K562 (cell line): Measurements from ENCODE around the gene POLD2. TPM values are rescaled to one million over a fixed set of nuclear protein-coding genes. Genes with fewer than 3 reads are reported as not detected.

Source experiments
- ATAC-seq: fragments of 200-7000 bp; cut with Tn5 transposase; 3 replicates; pipeline ENCODE4 v1.9.1; 2020; ENCODE audit warnings: moderate library complexity
- BruUV-seq: library from RNA; stranded (reverse); fragments of 400-500 nt; replicated peaks from 2 replicates; lab custom pipeline; 2021; lab: Mats Ljungman, UMichigan
- CTCF ChIA-PET: fragments of 300-600 bp; formaldehyde crosslinking; extraction: SDS; loops from one replicate; lab custom pipeline; 2021; ENCODE audit warnings: low intra/inter-chr PET ratio; lab: Yijun Ruan, JAX
- POLR2A ChIA-PET: fragments of 300-600, 350-650 bp; sonication (Branson Sonifier 250); formaldehyde crosslinking; extraction: SDS; loops from one replicate; lab custom pipeline; 2021; ENCODE audit warnings: antibody characterized with exemption, inconsistent platforms; lab: Yijun Ruan, JAX
- DNase-seq, 4 experiments: peaks; one replicate each; pipeline versions ENCODE4 v3.0.0 to v3.0.0-alpha.2; 2011 to 2018; ENCODE audit warnings: low spot score in 3 of 4, mixed read lengths in 3 of 4; ENCODE audit errors: extremely low read depth in 1 of 4
- FAIRE-seq: peaks from 2 replicates; lab custom pipeline; 2011; peaks lifted over from hg19 to GRCh38; lab: Jason Lieb, UNC
- H2AFZ ChIP-seq: 2 replicates; pipeline ENCODE4 v1.6.0; 2011; ENCODE audit warnings: low read depth, low read length, control low read depth, inconsistent platforms
- H3K27ac ChIP-seq: fragments of 200-600 bp; 3 replicates; pipeline ENCODE4 v1.8.0; 2011; ENCODE audit warnings: low read depth, mild to moderate bottlenecking, control low read depth, inconsistent platforms, low read length, moderate library complexity, mixed read lengths; ENCODE audit errors: extremely low read depth
- H3K27me3 ChIP-seq, 2 experiments: fragments of 300-600 bp in 1 of 2; 2 replicates in 1 of 2; 3 replicates in 1 of 2; pipeline versions ENCODE4 v1.6.0 to v1.8.0; 2011; ENCODE audit warnings: inconsistent platforms in 2 of 2, low read length in 2 of 2, mild to moderate bottlenecking in 1 of 2, mixed read lengths in 1 of 2, moderate library complexity in 1 of 2; ENCODE audit not compliant: control insufficient read depth in 2 of 2, insufficient read depth in 2 of 2
- H3K36me3 ChIP-seq: fragments of 300-600 bp; 3 replicates; pipeline ENCODE4 v1.8.0; 2011; ENCODE audit warnings: mild to moderate bottlenecking, low read length, inconsistent platforms; ENCODE audit not compliant: control insufficient read depth, insufficient read depth
- H3K4me1 ChIP-seq, 2 experiments: fragments of 200-600 bp in 1 of 2; replicated peaks in 1 of 2; 2 replicates in 1 of 2; 3 replicates in 1 of 2; pipeline versions ENCODE4 v1.5.1 to v1.8.0; 2011; ENCODE audit warnings: inconsistent platforms in 2 of 2, low read length in 2 of 2, mild to moderate bottlenecking in 1 of 2, mixed read lengths in 1 of 2, moderate library complexity in 1 of 2; ENCODE audit not compliant: control insufficient read depth in 2 of 2, insufficient read depth in 2 of 2
- H3K4me2 ChIP-seq: 2 replicates; pipeline ENCODE4 v1.6.1; 2011; ENCODE audit warnings: low read length, control low read depth, inconsistent platforms, mixed read lengths; ENCODE audit not compliant: insufficient read depth
- H3K4me3 ChIP-seq: fragments of 200-600 bp; sonication (generic), shearing (Covaris generic); 2 replicates; pipeline ENCODE4 v1.5.1; 2016; ENCODE audit warnings: control low read depth, inconsistent platforms
- H3K79me2 ChIP-seq: fragments of 200-600 bp; 3 replicates; pipeline ENCODE4 v1.8.0; 2011; ENCODE audit warnings: low read length, inconsistent platforms; ENCODE audit not compliant: control insufficient read depth, insufficient read depth
- H3K9ac ChIP-seq, 2 experiments: 2 replicates each; pipeline versions ENCODE4 v1.6.0 to v1.6.1; 2011; ENCODE audit warnings: low read depth in 2 of 2, low read length in 2 of 2, control low read depth in 1 of 2, inconsistent platforms in 1 of 2, mild to moderate bottlenecking in 1 of 2, mixed read lengths in 1 of 2; ENCODE audit not compliant: insufficient read depth in 1 of 2
- H3K9me1 ChIP-seq: one replicate; pipeline ENCODE4 v1.6.0; 2011; ENCODE audit warnings: inconsistent platforms, mild to moderate bottlenecking, low read length, moderate library complexity; ENCODE audit not compliant: control insufficient read depth, insufficient read depth
- H3K9me3 ChIP-seq: replicated peaks from 2 replicates; pipeline ENCODE4 v1.5.1; 2011; ENCODE audit warnings: low read depth, low read length, inconsistent platforms; ENCODE audit not compliant: control insufficient read depth, insufficient read depth
- H4K20me1 ChIP-seq: replicated peaks from 2 replicates; pipeline ENCODE4 v1.6.1; 2011; ENCODE audit warnings: low read length, inconsistent platforms, mixed read lengths; ENCODE audit not compliant: control insufficient read depth, insufficient read depth
- CBX8 ChIP-seq: fragments of 200-600 bp; sonication (generic); IDR thresholded peaks from 2 replicates; pipeline ENCODE4 v1.6.1; 2012; ENCODE audit warnings: borderline replicate concordance, mixed run types, low read depth, mild to moderate bottlenecking, moderate library complexity, mixed read lengths, low read length, control low read depth, inconsistent platforms; ENCODE audit not compliant: poor library complexity, severe bottlenecking; ENCODE audit errors: extremely low read depth
- E2F1 ChIP-seq: sonication (generic); formaldehyde crosslinking; IDR thresholded peaks from 2 replicates; pipeline ENCODE4 v1.8.1; 2023; ENCODE audit warnings: mild to moderate bottlenecking, missing genetic modification reagents, moderate library complexity
- ELK1 ChIP-seq: sonication (generic); formaldehyde crosslinking; IDR thresholded peaks from 2 replicates; pipeline ENCODE4 v1.8.1; 2022; ENCODE audit warnings: missing genetic modification reagents
- KAT8 ChIP-seq: fragments of 450-650 bp; IDR thresholded peaks from 2 replicates; pipeline ENCODE4 v1.6.1; 2016; ENCODE audit warnings: low read depth, mild to moderate bottlenecking
- NFE2L1 ChIP-seq: fragments of 450-650 bp; IDR thresholded peaks from 2 replicates; pipeline ENCODE4 v1.6.1; 2016; ENCODE audit warnings: missing genetic modification characterization, low read depth, mild to moderate bottlenecking, missing compliant biosample characterization, moderate library complexity, borderline replicate concordance
- PCBP2 ChIP-seq: fragments of 200-400 bp; formaldehyde crosslinking; IDR thresholded peaks from 2 replicates; pipeline ENCODE4 v1.6.1; 2018; ENCODE audit warnings: low read length, low read depth, mild to moderate bottlenecking, moderate library complexity; ENCODE audit not compliant: poor library complexity, severe bottlenecking
- SPI1 ChIP-seq: IDR thresholded peaks from 2 replicates; pipeline ENCODE4 v1.6.1; 2011; ENCODE audit warnings: low read depth, low read length, control low read depth, borderline replicate concordance
- ZNF12 ChIP-seq: sonication (generic); formaldehyde crosslinking; IDR thresholded peaks from 2 replicates; pipeline ENCODE4 v1.4.0; 2020; ENCODE audit warnings: mild to moderate bottlenecking, missing genetic modification reagents
- ZNF699 ChIP-seq: fragments of 250-450 bp; sonication (Bioruptor Pico); IDR thresholded peaks from 2 replicates; pipeline ENCODE4 v1.8.0; 2021; ENCODE audit warnings: mild to moderate bottlenecking, moderate library complexity; ENCODE audit not compliant: insufficient replicate concordance
- WGBS: fragments of 100-300 bp; shearing (Covaris generic); methylation state at CpG from one replicate; pipeline ENCODE4 v1.1.6; 2016; ENCODE audit warnings: low coverage, mixed read lengths; ENCODE audit not compliant: insufficient coverage; ENCODE audit errors: missing lambda C conversion rate; 5-methylcytosine and 5-hydroxymethylcytosine counted together
- in situ Hi-C: fragments of 300-500 bp; cut with MboI; formaldehyde crosslinking; loops from 4 replicates; pipeline ENCODE4 v1.15.0; 2018; ENCODE audit warnings: inconsistent platforms, mixed read lengths
- intact Hi-C: fragments of 100-400 bp; cut with micrococcal nuclease; formaldehyde crosslinking; loops from 2 replicates; pipeline ENCODE4 v1.14.2; 2022
- polyA plus RNA-seq, 8 experiments: library from polyadenylated mRNA; depleted of rRNA in 4 of 8; stranded (reverse) in 5 of 8; unstranded in 3 of 8; fragments of >200 nt; fragmentation: Nextera tagmentation in 2 of 8; fragmentation: Illumina TruSeq in 1 of 8; extraction: Ambion mirVana in 2 of 8; extraction: Trizol in 1 of 8; gene quantifications; 2 replicates each; pipeline versions ENCODE4 v1.2.1 to v1.2.3, GENCODE V29; 2011 to 2014; ENCODE audit warnings: inconsistent platforms in 1 of 8, missing spikeins in 1 of 8
- total RNA-seq, 7 experiments: library from RNA; depleted of rRNA in 6 of 7; stranded (reverse); fragments of >200 nt in 6 of 7; fragmentation: Illumina TruSeq in 2 of 7; extraction: Trizol in 2 of 7; gene quantifications; 2 replicates each; pipeline versions ENCODE4 v1.2.1 to v1.2.3, GENCODE V29; 2011 to 2021; ENCODE audit warnings: low replicate concordance in 1 of 7

POLD2 gene
- total and polyA plus RNA-seq, 9 of the 15 experiments (the other 6 are each of a cell fraction or from before 2014, with no cell fraction given): 29.7 to 259 (median 225) TPM

GRCh38 chr7:44099669-44100068, 23.7 kb downstream of the POLD2 start:
- ChIA-PET CTCF (no interaction called here), POLR2A (interaction anchor here (1.2 to 3.2 kb wide), 3 partner anchors 11 to 23 kb away, joined by 3 to 13 read pairs (median 4); no protein-coding TSS in a partner anchor)
- Histone ChIP-seq H2AFZ (no peak overlapping the region), H3K79me2 (no peaks in the 10 kb centered on the region), H3K4me3 (no peak overlapping the region), H3K9me1 (no peaks in the 10 kb centered on the region), H4K20me1 (no peaks in the 10 kb centered on the region), H3K27ac (no peak overlapping the region), H3K9me3 (no peaks in the 10 kb centered on the region), H3K9ac (no peak overlapping the region), H3K27me3 (peaks cover 5 to 13% of the 10 kb centered on the region in 2 experiments; a peak in 4 of 5 replicates), H3K4me2 (no peak overlapping the region), H3K4me1 (peaks cover 0 to 28% of the 10 kb centered on the region in 2 experiments; a peak in 4 of 5 replicates), H3K36me3 (no peaks in the 10 kb centered on the region)
- BruUV-seq: no TSS peak
- FAIRE-seq (no peak), DNase-seq (no peak), ATAC-seq (no peak)
- intact Hi-C loops (no loop called here), in situ Hi-C loops (no loop called here)
- TF ChIP-seq PCBP2: no peak
- TF ChIP-seq E2F1 (CRISPR knock-in tag): no peak
- TF ChIP-seq ELK1: no peak
- no peak for TF ChIP-seq ZNF699 (CRISPR knock-in tag)
- TF ChIP-seq SPI1: no peak
- TF ChIP-seq ZNF12 (CRISPR knock-in tag): no peak
- TF ChIP-seq CBX8: no peak
- TF ChIP-seq NFE2L1: no peak
- TF ChIP-seq KAT8: no peak
- WGBS: 31% methylated on average over 4 of the region's 4 CpGs
